ENCODE results near the gene KHSRP. TPM values are rescaled to one million over a fixed set of nuclear protein-coding genes. Genes with fewer than 3 reads are reported as not detected.

KHSRP gene
- total RNA-seq, 1 donor from 2014 or later: 255 TPM

GRCh38 chr19:6393074-6393982 lies 31.3 kb downstream of the KHSRP start, which contains the start of gene GTF2F1:
Gene GTF2F1 (minus strand): TSS chr19:6393164. CDS start chr19:6392995, 169 bp downstream.
- DNase-seq (ENCODE audit: extremely low read depth, low read depth, low spot score): peak; percentile 63

- no peak for DNase-seq (ENCODE audit: extremely low read depth, low read depth, low spot score)
Observed at GRCh38 chr19:6392221-6393073, 32.2 kb downstream of the KHSRP start.

- no peak for DNase-seq (ENCODE audit: extremely low read depth, low read depth, low spot score)
Observed at GRCh38 chr19:6387372-6387771, 37.2 kb downstream of the KHSRP start.

GRCh38 chr19:6384381-6384780 lies 40.2 kb downstream of the KHSRP start:
- DNase-seq (ENCODE audit: extremely low read depth, low read depth, low spot score): no peak

- no peak for DNase-seq (ENCODE audit: extremely low read depth, low read depth, low spot score)
Observed at GRCh38 chr19:6383188-6383587, 41.4 kb downstream of the KHSRP start.

- DNase-seq (ENCODE audit: extremely low read depth, low read depth, low spot score): no peak
Observed at GRCh38 chr19:6381030-6381750, 43.4 kb downstream of the KHSRP start.

- no peak for DNase-seq (ENCODE audit: extremely low read depth, low read depth, low spot score)
Observed at GRCh38 chr19:6379744-6380143, 44.9 kb downstream of the KHSRP start.

GRCh38 chr19:6378486-6378885 lies 46.1 kb downstream of the KHSRP start:
- no peak for DNase-seq (ENCODE audit: extremely low read depth, low read depth, low spot score)

- DNase-seq (ENCODE audit: extremely low read depth, low read depth, low spot score): no peak
Observed at GRCh38 chr19:6378041-6378440, 46.6 kb downstream of the KHSRP start.

GRCh38 chr19:6376512-6377190 lies 48.0 kb downstream of the KHSRP start:
- DNase-seq (ENCODE audit: extremely low read depth, low read depth, low spot score): no peak

GRCh38 chr19:6375411-6376010 lies 49.1 kb downstream of the KHSRP start, which contains the start of gene PSPN:
Gene PSPN (minus strand): TSS chr19:6375933. CDS start chr19:6375849, 84 bp downstream.
- no peak for DNase-seq (ENCODE audit: extremely low read depth, low read depth, low spot score)

- DNase-seq (ENCODE audit: extremely low read depth, low read depth, low spot score): no peak
Observed at GRCh38 chr19:6374711-6375410, 49.8 kb downstream of the KHSRP start.

GRCh38 chr19:6374161-6374709 lies 50.4 kb downstream of the KHSRP start:
- DNase-seq (ENCODE audit: extremely low read depth, low read depth, low spot score): no peak

- DNase-seq (ENCODE audit: extremely low read depth, low read depth, low spot score): no peak
Observed at GRCh38 chr19:6373813-6374108, 50.9 kb downstream of the KHSRP start.

- DNase-seq (ENCODE audit: extremely low read depth, low read depth, low spot score): no peak
Observed at GRCh38 chr19:6373096-6373812, 51.4 kb downstream of the KHSRP start.

- peak; percentile 98 for DNase-seq (ENCODE audit: extremely low read depth, low read depth, low spot score)
Observed at GRCh38 chr19:6372594-6373095, 52.0 kb downstream of the KHSRP start, which contains the start of gene ALKBH7. Gene ALKBH7 (plus strand): TSS chr19:6372794. CDS start chr19:6372821, 27 bp downstream.

- DNase-seq (ENCODE audit: extremely low read depth, low read depth, low spot score): no peak
Observed at GRCh38 chr19:6364353-6364752, 60.3 kb downstream of the KHSRP start.

All from glomerular endothelial cell (primary cell).